ENCODE data around the gene SFXN1. TPM values are rescaled to one million over a fixed set of nuclear protein-coding genes. Genes with fewer than 3 reads are reported as not detected.

Gene SFXN1
- 87.2 and 99.9 TPM in 2 replicates for total RNA-seq

GRCh38 chr5:175478384-175479124 lies at the start of gene SFXN1:
Gene SFXN1 (plus strand): TSS chr5:175478560. CDS start chr5:175492104, 13,544 bp downstream.

GRCh38 chr5:175444060-175444904 lies 34.1 kb upstream of the SFXN1 start, which contains the start of gene DRD1:
Gene DRD1 (minus strand): TSS chr5:175444182. CDS start chr5:175443099, 1,083 bp downstream.

Other genes starting within 250 kb of the SFXN1 start
- 0.12 and 0.53 TPM in 2 replicates for gene DRD1, start 34.4 kb upstream of the SFXN1 start, total RNA-seq
- gene HRH2, start 179.5 kb downstream of the SFXN1 start, total RNA-seq = 0.93 and 1.2 TPM in 2 replicates

Measured in aortic smooth muscle cell (primary cell).